Thyroid gland (tissue), 4 donors: ENCODE measurements around the gene INKA1.

Source experiments
- POLR2A ChIP-seq, 2 donors: fragments of 450-650 bp; IDR thresholded peaks; one replicate each; pipeline ENCODE4 v1.6.1; 2017; ENCODE audit warnings: antibody characterized with exemption in 2 of 2, mild to moderate bottlenecking in 2 of 2, moderate library complexity in 1 of 2
- TF ChIP-seq, protein P1 (sequence below), 6 experiments: fragments of 200-600 bp in 3 of 6; fragments of 450-650 bp in 3 of 6; sonication (generic) in 3 of 6; IDR thresholded peaks; one replicate each; pipeline ENCODE4 v1.5.1; 2016 to 2019; ENCODE audit warnings: antibody characterized with exemption in 6 of 6, mild to moderate bottlenecking in 2 of 6, inconsistent platforms in 1 of 6, moderate library complexity in 1 of 6

DNA sequence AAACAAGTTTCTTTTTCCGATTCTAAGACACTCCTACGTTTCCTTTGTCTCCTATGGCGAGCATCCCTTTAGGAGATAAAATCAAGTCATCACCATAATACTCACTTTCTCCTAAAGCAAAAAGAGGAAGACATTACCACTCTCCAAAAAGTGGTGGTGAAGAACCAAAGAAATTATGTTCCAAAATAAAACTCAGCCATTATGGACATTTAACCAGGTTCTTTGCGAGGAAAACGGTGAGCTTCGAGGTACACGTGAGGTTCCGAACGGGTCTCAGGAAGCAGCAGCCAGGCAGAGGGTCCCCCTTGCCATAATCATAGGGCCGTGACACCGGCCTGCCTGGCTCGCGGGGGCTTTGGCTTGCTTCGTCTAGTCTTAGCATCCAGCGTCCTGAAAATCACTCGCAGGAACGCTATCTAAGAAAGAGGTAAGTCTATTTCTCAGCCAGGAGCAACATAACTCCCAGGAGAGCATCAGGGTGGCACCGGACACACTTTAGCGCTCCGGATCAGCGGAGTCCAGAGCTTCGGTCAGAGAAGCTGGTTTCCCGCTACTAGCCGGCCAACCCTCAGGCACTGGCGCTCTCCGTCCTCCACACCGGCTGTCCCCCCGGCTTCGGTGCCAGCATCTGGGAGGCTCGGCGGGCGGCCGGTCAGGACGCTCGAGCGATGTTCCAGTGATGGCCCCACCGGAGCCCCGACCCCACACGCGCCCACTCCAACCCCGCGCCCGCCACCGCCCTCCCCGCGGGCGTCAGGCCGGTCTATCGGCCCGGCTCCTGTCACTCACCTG lies 17.3 kb upstream of the INKA1 start:
- TF ChIP-seq, protein P1, sequence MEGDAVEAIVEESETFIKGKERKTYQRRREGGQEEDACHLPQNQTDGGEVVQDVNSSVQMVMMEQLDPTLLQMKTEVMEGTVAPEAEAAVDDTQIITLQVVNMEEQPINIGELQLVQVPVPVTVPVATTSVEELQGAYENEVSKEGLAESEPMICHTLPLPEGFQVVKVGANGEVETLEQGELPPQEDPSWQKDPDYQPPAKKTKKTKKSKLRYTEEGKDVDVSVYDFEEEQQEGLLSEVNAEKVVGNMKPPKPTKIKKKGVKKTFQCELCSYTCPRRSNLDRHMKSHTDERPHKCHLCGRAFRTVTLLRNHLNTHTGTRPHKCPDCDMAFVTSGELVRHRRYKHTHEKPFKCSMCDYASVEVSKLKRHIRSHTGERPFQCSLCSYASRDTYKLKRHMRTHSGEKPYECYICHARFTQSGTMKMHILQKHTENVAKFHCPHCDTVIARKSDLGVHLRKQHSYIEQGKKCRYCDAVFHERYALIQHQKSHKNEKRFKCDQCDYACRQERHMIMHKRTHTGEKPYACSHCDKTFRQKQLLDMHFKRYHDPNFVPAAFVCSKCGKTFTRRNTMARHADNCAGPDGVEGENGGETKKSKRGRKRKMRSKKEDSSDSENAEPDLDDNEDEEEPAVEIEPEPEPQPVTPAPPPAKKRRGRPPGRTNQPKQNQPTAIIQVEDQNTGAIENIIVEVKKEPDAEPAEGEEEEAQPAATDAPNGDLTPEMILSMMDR (IDR thresholded peaks at IDR 0.05), result no peak
- no peak for TF ChIP-seq POLR2A (IDR thresholded peaks at IDR 0.05)
